ELR (cell line): ENCODE measurements around the gene PDE10A.

Source experiments
- DNase-seq: peaks from one replicate; pipeline ENCODE4 v3.0.0-alpha.2; 2015; ENCODE audit warnings: low read depth

Gene PDE10A

DNA sequence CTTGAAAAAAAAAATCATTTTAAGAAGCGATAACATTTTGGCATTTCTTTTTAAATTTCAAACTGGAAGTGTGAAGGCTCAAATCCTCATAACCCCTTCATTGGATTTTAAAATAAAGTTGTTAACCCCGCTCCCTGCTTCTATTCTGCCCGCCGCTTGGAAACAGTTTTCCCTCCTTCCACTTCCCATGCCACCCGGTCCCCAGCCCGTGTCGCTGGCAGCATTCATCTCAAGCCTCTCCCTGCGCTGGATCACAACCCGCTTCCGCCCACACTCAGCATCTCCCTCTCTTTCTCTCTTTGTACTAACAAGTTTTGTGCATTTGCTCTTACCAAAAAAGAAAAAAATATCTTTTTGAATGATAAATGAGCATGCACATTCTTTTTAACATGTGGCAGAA lies 15.4 kb upstream of the PDE10A start:
- DNase-seq = no peak

DNA sequence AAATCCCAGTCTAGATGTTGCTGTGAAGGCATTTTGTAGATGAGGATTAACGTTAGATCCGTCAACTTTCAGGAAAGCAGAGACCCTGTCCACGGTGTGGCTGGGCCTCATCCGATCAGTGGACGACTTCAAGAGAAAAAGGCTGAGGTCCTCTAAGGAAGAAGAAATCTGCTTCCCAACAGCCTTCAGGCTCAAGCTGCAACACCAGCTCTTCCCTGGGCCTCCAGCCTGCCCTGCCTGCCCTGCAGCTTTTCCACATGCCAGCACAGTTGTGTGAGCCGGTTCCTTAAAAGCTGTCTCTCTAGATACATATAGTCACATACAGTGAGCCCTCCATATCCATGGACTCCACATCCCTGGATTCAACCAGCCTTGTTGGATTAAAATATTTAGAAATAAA lies 14.1 kb upstream of the PDE10A start:
- DNase-seq = no peak

DNA sequence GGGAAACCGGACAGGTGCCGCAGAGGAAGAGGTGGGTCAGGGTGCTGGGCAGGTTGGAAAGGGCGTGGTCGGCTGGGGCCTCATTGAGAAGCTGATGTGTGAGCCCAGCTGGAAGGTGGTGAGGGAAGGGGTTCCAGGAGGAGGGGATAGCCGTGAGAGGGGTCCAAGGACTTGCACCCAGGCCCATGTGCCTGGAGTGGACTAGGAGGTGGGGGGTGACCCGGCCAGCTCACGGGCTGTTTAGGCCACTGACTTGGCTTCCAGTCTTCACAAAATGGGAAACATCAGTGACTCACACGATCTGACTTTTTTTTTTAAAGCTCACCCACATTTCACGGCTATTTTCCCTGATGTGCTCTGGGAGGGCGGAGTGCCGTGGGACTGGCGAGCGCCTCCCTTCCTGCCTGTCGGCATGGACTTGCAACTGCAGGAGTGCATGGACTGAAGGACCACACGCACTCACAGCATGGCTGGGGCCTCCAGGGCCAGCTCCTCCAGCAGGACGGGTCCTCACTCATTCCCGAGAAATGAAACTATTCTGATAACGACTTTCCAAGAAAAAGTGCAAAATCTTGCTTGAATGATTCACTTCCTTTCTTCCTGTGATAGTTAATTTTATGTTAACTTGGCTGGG lies 13.5 kb upstream of the PDE10A start:
- no peak for DNase-seq

DNA sequence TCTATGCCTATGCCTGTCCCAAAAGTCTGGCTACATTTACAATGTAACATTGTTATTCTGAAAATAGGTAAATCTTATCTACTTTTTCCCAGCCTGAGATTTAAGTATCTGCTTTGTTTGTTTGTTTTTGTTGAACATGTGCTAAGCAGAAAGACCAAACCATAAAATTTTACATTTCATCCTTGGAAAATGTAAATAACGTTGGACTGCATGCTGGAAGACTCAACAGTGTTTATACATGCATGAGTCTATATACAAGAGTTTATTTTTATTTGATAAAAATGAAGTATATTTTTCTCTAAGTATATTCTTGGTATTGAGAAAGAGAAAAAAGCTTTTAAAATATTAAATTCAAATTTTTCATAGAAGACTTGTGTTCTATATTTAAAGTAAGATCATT lies 12.1 kb upstream of the PDE10A start:
- DNase-seq = no peak

DNA sequence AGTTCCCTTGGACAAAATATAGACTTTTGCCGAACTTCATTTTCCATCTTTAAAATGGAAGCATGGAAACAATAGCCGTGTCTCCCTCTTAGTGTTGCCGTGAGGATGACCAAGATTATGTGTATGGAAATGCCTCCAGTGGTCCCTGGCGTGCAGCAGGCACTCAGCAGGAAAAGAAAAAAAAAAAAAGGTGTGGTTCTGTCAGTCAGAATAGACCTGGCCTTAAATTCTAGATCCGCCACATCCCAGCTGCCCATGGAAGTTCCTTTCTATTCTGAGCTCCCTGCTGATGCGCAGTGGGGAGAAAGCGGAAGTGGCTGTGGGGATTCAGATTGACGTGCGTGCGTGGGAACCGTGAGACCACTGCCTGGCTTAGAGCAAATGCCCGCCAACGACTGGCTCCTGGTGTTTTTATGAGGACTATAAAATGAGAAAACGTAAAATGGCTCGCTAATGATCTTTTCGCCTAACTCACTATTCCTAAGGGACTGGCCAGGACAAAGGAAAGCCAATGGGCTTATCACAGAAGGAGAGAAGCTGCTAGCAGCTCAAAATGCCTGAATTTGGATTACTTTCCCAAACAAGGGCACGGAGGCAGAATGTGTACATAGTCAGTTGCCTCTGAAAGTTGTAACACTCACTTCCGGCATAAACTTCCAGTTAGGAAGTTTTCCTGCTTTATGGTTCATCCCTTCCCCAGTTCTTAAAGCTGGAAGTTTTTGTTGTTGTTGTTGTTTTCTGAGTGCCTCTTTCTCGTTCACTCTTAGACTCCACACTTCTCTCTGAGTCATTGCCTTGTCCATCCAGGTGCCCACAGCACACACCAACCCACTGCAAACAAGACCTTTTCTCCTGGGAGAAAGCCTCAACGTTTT lies 11.4 kb upstream of the PDE10A start:
- DNase-seq = no peak

DNA sequence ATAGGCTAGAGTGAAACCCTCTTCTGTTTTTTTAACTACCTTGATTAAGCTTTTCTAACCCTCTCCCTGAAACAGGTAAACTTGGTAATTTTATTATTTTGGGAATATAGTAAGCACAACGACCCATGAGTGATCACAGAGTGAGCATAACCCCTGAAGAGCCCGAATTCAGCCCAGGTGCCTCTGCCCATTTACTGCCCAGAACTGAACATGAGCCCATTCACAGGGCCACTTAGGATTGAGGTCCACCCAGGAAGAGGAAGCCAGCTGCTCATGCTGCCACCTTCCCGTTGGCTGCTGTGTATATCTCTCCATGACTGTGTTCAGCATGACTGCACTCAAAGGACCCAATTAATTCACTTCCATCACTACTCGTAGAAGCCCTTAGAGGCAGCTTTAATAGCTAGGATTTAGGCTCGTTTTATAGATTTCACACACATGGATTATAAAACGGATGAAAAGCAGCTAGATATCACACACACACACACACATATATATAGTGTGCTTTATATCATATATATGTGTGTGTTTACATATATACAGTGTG lies 8.3 kb upstream of the PDE10A start:
- DNase-seq = no peak

DNA sequence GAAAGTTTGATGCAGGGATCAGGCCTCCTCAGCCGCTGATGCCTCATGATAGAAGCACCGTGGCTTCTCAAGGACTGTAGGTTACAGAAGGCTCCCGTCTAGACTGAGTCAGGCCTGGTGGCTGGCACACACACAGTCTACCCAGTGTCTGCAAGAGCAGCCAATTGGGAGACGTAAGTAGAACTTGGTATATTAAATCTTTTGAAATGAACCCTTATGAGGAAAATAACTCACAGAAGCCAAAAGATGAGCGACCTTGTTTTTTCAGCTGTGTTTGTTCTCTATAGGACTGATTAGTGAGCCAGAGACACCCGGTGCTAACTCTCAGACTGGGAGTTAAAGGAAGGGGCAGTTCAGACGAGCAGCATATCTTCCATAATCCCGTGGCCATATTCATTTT lies 5.9 kb upstream of the PDE10A start:
- DNase-seq = no peak

DNA sequence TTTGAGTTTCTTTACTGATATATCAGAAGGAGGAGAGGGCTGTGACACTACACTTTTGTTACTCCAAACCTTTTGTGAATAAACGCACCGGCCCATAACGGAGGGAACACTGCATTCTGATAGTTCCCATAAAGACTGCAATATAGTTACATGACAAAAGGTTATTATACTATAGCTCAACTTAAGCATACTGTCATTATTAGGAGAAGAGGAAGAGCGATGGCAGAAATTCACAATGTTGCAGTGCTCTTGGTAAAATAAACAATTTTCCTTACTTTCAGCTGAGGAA lies 2.3 kb upstream of the PDE10A start:
- DNase-seq = no peak

DNA sequence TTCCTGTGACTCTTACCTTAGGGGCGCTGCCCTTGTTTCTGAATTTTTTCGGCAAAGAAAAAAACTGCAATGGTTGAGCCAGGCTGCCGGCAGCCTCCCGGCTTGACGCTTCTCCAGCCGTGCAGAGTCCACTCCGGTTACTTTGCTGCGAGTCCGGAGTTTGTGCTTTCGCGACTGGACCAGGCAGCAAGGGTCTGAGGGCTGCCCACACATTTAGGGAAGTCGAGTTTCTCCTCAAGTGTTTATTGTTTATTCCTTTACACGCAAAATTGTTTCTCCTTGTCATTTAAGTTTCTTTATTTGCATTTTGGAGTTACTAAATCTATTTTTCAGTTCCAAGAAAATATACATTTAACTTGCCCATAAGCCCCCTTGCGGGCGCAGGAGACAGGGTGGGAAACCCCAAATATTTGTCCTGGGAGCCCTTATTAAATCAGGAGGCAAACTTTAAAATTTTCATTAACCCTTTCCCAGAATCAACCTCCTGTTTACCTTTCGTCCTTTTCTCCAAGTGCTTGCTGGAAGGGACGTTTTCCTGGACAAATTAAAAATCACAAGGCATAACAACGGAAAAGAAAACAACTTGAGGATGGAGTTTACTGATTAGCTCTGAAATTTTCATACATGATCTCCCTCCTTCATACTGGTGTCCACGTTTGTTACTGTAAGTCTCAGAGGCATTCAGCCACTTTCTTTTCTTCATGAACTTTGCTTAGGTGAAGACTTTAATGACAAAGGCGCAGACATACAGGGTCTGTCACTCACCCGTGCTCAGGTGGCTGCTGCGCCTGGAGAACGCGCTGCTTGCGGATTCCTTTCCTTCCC lies 1.7 kb upstream of the PDE10A start:
- DNase-seq = no peak

DNA sequence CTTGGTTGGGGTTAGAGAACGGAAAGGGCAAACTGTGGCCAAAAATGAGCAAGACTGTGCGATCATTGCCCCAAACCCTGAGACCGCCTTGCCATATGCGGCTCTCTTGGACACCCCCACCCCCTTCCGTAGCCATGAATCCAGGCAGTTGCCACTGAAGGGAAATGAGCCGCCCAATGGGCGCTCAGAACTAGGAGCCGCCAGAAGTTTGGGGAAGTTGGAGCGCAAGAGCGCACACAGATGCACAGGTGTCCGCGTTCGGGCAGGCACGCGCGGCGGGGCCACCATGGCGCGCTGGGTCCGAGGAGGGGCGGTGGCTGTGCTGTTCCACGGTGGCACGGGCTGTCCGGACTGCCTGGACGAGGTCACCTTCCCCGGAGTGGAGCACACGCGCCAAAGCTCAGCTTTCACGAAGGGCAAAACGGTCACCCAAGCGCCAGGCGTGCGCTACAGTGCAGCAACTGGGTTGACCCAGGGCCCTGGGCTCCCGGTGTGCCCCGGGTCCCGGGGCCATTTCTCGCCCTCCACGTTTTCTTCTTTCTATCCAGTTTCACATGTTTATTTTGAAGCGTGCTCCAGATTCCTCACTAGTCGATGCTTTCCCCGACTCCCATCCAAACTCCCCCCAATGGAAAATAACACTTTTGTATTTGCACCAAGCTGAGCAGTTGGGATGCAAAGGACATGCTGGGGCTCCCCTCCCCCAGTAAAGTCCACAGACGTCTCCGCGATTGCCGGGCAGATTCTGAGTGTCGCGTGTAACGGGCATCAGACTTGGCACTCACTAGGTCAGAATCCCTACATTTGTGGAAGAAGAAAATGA lies 906 bp upstream of the PDE10A start:
- no peak for DNase-seq

DNA sequence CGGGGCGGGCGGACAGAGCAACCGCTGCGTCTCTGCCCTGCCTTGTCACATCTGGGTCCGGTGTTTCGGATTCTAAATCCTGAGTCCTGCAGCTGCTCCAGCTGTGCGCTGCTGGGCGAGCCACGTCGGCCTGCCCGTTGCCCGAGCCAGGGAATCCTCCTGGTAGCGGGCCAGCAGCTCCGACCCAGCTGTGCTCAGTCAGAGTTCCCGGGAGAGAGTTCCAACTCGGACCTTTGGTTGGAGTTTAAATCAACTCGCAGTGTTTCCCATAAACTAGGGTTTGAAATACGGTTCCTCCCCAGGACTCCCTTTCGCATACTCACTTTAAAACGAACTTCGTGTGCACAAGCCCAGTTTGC lies 315 bp upstream of the PDE10A start:
- DNase-seq = no peak

DNA sequence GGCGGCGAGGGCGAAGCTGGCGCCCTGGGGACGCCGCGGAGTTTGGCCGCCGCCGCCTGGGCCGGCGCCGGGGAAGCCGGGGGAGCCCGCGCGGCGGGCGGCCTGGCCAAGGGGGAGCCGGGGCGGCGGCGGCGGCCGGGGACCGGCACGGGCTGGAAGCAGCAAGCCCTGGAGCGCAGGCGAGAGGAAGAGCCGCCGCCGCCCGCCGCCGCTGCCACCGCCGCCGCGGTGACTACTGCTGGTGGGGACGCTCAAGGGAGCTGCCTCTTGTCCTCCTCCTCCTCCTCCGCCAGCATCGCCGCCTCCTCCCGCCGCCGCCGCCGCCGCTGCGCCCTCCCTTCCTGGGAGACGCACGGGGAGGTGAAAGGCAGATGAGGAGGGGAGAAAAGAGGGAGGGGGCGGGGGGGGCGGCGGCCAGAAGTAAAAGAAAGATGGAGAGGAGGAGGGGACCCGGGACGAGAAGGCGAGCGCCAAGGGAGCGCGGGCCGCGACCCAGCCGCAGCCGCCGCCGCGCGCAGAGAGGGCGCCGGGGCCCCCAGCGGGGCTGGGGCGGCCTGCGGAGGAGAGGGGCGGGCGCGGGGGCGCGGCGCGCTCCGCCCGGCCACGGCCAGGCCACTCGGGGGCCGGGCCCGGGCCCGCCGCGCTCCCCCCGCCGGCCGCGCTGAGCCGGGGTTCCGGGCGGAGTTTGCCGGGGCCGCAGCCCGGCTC lies 846 bp downstream of the PDE10A start:
- DNase-seq = no peak

DNA sequence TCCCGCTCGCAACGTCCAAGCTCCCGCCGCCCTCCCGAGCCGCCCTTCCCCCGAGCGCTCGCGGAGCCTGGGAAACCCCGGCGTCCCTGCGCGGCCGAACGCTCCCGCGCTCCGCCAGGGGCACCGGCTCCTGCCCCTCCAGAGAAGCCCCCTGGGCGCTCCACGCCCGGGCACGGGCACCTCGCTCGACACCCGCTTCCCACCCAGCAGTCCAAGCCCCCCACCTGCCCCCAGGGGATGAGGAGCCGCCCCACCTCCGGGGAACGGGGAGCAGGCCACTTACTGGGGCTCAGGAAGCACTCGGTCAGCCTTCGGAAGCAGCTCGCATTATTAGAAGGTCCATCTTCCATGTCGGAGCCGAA lies 1.4 kb downstream of the PDE10A start:
- no peak for DNase-seq

DNA sequence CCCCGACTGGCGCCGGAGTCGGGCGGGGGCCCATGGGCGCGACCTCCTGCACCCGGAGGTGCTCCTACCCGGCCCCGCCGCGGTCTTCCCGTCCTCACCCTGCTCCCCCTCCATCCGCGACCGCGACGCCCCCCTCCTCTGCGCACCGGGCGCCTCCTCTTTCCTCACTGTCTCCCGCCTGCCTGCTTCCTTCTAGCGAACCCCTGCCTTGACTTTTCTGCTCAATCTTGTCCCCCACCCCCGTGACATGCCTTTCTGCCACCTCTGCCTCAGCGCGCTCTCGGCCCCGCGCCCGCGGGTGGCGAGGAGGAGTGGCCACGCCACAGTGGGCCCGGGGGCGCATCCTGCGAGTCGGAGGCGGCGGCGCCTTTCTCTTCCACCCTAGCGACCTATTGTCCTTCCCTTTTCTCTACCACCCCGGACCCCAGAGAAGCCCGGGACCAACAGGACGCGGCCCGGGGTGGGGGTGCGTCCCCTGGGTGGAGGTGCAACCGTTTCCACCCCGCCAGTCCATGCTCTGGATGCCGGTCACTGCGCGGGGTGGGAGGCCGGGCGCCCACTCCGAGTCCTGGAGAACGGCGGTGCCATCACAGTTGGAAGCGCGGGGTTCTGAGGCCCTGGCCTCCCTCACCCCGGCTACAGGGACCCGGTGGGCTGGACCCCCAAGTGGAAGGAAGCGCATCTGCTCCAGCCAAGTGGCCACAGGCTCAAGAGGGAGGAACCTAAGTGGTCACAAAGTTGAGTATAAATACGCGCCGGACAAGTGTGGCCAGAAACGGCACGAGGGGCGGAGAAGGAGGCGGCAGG lies 2.0 kb downstream of the PDE10A start:
- no peak for DNase-seq

DNA sequence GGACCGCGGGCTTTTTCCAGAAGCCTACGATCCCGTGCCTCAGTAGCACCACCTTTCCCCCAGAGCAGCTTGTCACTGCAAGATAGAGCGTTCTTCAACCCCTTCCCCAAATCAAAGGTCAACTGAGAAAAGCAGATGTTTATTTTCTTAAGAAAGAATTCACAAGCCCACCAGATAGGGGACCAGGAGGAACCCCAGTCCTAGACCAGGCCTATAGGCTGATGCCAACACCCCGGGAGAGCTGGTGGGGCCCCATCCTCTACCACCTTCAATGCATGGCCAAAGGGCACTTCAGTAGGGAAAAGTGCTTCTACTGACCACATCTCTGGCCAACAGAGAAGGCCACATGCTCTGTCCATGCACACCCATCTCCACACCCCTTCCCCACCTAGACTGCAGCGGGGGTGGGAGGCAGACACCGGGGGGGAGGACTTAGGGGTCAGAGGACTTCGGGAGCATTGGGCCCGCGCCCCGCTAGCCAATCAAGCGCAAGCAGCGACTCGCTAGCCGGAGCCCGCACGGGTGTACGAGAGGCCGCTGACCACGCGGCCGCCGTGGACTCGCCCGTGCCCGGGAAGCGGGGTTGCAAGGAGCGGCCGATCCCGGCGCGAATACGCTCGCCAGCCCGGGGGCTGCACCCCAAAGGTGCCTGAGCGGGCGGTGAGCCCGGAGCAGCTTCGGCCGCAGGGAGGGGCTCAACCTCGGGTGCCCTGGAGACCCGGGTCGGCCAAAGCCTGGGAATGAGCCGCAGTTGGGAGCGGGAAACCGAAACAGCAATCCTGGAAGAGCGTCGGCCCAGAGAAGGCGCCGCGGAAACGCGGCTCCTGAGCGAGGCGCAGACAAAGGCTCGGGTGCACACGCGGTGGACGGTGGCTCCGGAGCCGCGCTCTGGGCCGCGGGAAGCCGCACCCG lies 2.8 kb downstream of the PDE10A start:
- no peak for DNase-seq

DNA sequence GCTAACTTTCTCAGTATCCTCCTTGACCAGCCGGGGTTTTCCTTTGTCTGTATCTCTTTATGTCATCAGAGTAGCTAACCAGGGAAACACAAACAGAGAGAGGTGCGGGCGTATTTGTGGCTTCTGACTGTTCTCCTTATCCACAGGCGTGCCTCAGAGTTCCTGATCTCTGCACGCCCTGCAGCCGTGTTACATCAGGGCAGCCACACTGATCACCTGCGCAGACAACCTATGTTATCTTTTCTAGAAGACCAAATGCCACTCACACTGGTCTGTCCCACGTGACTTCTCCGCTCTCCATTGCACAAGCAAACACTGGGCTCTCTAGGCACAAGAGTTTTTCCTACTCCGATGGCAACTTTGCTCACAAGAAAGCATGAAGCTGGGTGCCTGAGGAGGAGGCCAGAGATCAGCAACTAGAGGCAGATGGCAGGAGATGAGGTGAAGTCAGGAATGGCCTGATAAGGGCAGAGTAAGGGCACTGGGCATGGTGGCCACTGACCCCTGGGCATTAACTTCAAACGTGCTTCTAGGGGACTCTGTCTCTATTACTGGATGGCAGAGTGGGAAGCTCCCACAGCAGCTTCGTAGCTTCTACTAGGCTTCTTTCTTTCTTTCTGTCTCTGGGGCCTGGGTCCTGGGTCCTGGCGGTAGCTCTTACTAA lies 4.5 kb downstream of the PDE10A start:
- DNase-seq = no peak

DNA sequence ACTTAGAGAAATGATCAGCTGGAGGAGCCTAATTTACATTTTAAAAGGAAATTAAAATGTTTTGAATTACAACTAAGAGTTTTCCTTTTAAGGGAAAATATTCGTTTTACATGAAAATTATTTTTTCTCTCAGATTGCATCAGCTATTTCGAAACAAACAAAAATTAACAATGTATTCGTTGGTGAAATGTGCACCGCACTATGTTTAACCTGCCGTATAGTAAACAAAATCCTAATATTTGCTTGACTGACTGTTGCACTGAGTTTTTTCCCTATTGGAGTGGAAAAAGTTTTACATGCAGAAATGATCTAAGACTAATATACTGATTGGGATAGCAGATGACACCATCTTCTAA lies 5.7 kb downstream of the PDE10A start:
- no peak for DNase-seq

DNA sequence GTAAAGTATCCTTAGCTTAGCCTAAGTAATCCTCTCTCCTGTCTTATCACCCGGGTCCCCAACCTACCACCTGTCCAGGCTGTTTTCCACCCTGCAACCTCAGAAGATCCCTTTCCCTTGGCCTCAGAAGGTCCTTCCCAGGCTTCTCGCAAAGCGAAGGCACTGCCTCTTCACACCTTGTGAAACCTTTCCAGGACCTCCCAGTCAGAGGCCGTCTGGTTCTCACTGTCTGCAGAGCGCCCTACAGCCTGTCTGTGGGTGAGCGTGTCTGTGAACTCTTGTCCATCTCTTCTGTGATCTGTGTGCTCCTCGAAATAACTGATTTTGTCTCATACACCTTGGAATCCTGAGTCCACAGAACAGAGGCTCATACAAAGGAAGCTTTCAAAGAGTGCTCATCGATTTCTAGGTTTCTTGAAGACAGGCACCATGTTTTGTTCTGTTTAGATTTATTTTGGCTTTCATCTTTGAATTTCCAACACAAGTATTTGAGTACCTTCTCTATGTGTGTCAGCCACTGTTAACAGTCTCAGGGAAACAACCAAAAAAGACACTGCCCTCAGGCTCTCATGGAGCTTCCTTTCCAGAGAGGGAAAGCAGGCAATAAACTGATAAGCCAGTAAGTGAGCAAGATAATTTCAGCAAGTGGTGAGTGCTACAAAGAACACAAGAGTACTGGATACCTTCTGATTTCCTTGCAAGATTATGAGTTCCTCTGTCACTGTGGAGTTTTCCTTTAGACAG lies 6.3 kb downstream of the PDE10A start:
- no peak for DNase-seq
